ENCODE measurements around the gene WFDC2.
A peak's percentile ranks its signal among the peaks of the same experiment; 100 is the strongest.

WFDC2 gene

DNA sequence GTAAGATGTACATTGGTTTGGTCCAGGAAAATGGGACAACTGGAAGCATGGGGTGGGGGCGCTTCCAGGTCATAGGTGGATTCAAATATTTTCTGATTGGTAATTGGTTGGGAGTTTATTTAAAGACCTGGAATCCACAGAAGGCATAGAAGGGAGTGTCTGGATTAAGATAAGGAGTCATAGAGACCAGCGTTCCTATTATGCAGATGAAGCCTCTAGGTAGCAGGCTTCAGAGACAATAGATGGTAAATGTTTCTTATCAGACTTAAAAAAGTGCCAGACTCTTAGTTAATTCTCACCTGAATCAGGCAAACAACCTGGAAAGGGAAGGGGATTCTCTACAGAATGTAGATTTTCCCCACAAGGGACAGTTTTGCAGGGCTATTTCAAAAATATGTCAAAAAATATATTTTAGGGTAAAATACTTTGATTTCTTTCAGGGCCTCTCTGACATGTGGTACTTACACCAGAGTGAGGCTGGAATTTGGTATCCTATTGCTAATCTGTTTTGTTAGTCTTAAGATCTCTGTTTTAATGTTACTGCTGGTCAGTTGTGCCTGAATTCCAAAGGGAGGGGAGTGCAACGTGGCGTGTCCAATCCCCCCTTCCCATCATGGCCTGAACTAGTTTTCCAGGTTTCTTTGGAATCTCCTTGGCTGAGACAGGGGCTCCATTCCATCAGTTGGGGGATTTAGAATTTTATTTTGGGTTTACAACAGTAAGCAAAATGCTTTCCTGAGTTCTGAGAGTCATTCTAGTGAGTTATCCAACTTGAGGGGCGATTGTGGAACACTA is 28.5 kb upstream of the WFDC2 start:
- Histone ChIP-seq H3K4me3 (no peak overlapping the region), H3K27ac (no peak overlapping the region)
- TF ChIP-seq, protein P1, sequence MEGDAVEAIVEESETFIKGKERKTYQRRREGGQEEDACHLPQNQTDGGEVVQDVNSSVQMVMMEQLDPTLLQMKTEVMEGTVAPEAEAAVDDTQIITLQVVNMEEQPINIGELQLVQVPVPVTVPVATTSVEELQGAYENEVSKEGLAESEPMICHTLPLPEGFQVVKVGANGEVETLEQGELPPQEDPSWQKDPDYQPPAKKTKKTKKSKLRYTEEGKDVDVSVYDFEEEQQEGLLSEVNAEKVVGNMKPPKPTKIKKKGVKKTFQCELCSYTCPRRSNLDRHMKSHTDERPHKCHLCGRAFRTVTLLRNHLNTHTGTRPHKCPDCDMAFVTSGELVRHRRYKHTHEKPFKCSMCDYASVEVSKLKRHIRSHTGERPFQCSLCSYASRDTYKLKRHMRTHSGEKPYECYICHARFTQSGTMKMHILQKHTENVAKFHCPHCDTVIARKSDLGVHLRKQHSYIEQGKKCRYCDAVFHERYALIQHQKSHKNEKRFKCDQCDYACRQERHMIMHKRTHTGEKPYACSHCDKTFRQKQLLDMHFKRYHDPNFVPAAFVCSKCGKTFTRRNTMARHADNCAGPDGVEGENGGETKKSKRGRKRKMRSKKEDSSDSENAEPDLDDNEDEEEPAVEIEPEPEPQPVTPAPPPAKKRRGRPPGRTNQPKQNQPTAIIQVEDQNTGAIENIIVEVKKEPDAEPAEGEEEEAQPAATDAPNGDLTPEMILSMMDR (IDR thresholded peaks at IDR 0.05) = no peak
- no peak for DNase-seq (ENCODE audit: low spot score)

DNA sequence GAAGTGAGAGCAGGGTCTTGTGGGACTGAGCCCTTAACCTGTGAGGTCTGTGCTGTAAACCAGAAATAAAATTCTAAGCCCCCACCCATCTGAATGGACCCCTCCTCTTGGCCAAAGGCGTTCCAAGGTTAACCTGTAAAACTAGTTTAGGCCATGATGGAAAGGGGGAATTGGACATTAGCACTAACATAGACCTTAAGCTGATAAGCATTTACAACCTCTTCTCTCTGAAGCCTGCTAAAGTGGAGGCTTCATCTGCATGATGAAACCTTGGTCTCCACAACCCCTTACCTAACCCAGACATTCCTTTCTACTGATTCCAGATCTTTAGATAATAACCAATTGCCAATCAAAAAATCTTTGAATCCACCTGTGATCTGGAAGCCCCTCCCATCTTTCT is 27.8 kb upstream of the WFDC2 start:
- no peak overlapping the region for H3K4me3 ChIP-seq
- TF ChIP-seq, protein P1 (IDR thresholded peaks at IDR 0.05) = no peak
- no peak for DNase-seq (ENCODE audit: low spot score)
- no peak overlapping the region for H3K27ac ChIP-seq

DNA sequence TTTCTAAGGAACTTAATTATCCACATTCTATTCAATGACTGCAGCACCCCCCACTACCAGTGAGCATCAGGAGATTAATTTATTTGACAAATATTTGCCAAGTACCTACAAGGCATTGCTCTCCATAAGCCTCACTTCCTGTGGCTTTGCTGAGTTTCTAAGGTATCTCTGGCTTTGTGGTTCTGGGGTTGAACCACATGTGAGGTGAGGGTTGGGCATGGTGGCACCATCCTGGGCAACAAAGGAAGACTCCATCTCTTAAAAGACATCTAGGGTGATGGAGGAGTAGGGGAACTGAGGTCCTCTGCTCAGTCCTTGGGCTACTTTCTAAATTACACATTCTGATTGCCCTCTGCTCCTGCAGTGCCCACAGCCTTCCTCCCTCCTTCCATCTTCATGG is 25.5 kb upstream of the WFDC2 start:
- TF ChIP-seq, protein P1 (IDR thresholded peaks at IDR 0.05) = no peak
- no peak overlapping the region for H3K27ac ChIP-seq

DNA sequence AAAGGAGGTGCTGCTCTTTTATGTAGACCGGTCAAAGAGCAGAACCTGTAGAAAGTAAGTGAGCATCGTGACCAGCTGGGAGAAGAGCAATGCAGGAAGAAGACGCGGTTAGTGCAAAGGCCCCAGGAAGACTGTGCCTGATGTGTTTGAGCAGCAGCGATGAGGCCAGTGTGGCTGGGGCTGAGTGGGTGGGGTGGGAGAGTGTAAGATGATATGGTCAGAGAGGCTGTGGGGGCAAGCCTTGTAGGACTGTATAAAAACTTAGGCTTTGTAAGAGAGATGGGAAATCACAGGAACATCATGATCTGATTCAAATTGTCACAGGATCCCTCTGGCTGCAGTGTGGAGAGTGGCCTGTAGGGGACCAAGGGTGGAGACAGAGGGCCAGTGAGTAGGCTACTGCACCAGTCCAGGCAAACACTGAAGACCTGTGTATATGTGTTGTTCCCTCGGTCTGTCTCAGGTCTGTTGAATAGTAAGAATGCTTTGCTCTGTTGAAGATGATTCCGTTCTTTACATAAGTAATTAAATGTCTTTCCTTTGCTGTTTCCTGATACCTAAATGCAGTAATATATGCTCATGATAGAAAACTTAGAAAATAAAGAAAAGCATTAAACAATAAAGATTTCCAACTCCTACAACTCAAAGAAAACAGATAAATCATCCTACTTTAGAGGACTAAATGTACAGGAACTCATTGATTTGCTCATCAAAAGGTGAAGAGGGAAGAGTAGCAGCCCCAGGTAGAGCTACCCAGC is 23.6 kb upstream of the WFDC2 start:
- DNase-seq (ENCODE audit: low spot score) = no peak
- no peak overlapping the region for H3K4me3 ChIP-seq
- TF ChIP-seq, protein P1 (IDR thresholded peaks at IDR 0.05) = no peak
- no peak overlapping the region for H3K27ac ChIP-seq

More for the DNA sequence above, 25.5 kb upstream of the WFDC2 start:
- no peak for DNase-seq (ENCODE audit: low spot score)
- no peak overlapping the region for H3K4me3 ChIP-seq

DNA sequence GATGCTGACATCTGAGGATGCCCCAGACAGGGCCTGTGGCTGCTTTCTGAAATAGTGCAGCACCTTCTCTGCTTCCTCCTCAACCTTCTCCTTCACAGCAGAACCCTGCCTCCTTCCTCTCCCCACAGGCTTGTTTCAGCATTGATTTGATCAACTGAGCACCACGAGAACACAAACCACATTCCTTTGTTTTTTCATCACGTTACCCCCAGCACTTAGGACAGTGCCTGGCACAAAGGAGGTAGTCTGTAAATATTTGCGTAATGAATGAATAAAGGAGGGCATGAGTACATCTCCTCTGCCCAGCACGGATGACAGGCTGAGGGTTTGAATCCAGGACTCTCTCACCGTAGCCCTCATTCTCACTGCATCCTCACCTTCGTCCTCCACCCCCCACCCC is 21.3 kb upstream of the WFDC2 start:
- no peak for DNase-seq (ENCODE audit: low spot score)
- Histone ChIP-seq H3K27ac (no peak overlapping the region), H3K4me3 (no peak overlapping the region)
- TF ChIP-seq, protein P1 (IDR thresholded peaks at IDR 0.05) = no peak

DNA sequence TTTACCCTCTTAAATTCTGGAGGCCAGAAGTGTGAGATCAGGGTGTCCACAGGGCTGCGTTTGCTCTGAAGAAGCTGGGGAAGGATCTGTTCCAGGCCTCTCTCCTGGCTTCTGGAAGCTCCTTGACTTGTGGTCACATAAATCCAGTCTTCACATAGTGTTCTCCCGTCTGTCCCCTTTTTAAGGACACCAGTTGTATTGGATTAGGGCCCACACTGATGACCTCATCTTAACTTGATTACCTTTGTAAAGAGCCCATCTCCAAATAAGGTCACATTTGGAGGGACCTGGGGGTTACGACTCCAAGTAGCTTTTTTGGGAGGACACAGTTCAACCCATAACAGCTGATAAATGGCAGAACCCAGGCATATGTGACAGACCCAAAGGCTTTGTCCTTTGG is 20.0 kb upstream of the WFDC2 start:
- TF ChIP-seq, protein P1 (IDR thresholded peaks at IDR 0.05) = no peak
- no peak overlapping the region for H3K4me3 ChIP-seq
- peak overlapping the region; percentile 12 to 41 for H3K27ac ChIP-seq
- DNase-seq (ENCODE audit: low spot score) = no peak
